WTC11 (cell line): ENCODE data around the gene ERGIC3. TPM values are rescaled to one million over a fixed set of nuclear protein-coding genes. Genes with fewer than 3 reads are reported as not detected.

Source experiments
- ATAC-seq: fragments of 200-7000 bp; cut with Tn5 transposase; 2 replicates; pipeline ENCODE4 v1.10.0; 2021; ENCODE audit warnings: mild to moderate bottlenecking, moderate library complexity
- CTCF ChIA-PET: fragments of 300-600 bp; sonication (Branson Sonifier 250); formaldehyde crosslinking; loops from one replicate; lab custom pipeline; 2021; ENCODE audit warnings: antibody characterized with exemption; lab: Charles Lee
- POLR2A ChIA-PET: fragments of 350-600 bp; sonication (Branson Sonifier 250); formaldehyde crosslinking; loops from one replicate; lab custom pipeline; 2021; ENCODE audit warnings: antibody characterized with exemption; lab: Charles Lee
- DNase-seq: peaks from one replicate; pipeline ENCODE4 v3.0.0; 2021; ENCODE audit warnings: low spot score
- H3K27ac Mint-ChIP-seq: 2 replicates; pipeline ENCODE4 v1.8.0; 2021; ENCODE audit warnings: mixed read lengths
- H3K27me3 Mint-ChIP-seq: 2 replicates; pipeline ENCODE4 v1.8.0; 2021; ENCODE audit warnings: low read depth, mild to moderate bottlenecking, moderate library complexity, mixed read lengths
- H3K36me3 Mint-ChIP-seq: 2 replicates; pipeline ENCODE4 v1.8.0; 2021; ENCODE audit warnings: mixed read lengths
- H3K4me1 Mint-ChIP-seq: 2 replicates; pipeline ENCODE4 v1.8.0; 2022; ENCODE audit warnings: mixed read lengths
- H3K4me3 Mint-ChIP-seq: 2 replicates; pipeline ENCODE4 v1.8.0; 2021; ENCODE audit warnings: mild to moderate bottlenecking, moderate library complexity, mixed read lengths
- H3K9me3 Mint-ChIP-seq: 2 replicates; pipeline ENCODE4 v1.8.0; 2021; ENCODE audit warnings: mixed read lengths
- CREM ChIP-seq: sonication (generic); formaldehyde crosslinking; IDR thresholded peaks from 2 replicates; pipeline ENCODE4 v1.8.1; 2022; ENCODE audit warnings: mild to moderate bottlenecking, missing genetic modification reagents, moderate library complexity
- ETV6 ChIP-seq: sonication (generic); formaldehyde crosslinking; IDR thresholded peaks from 2 replicates; pipeline ENCODE4 v1.8.1; 2022; ENCODE audit warnings: mild to moderate bottlenecking, missing genetic modification reagents
- FOXJ3 ChIP-seq: sonication (generic); formaldehyde crosslinking; IDR thresholded peaks from 2 replicates; pipeline ENCODE4 v1.9.0; 2021; ENCODE audit warnings: missing genetic modification reagents, mild to moderate bottlenecking, borderline replicate concordance
- JAZF1 ChIP-seq: fragments of 250-450 bp; sonication (Bioruptor Pico); IDR thresholded peaks from 2 replicates; pipeline ENCODE4 v1.9.0; 2021; ENCODE audit warnings: moderate library complexity, mild to moderate bottlenecking, inconsistent platforms
- JUN ChIP-seq: sonication (generic); formaldehyde crosslinking; IDR thresholded peaks from 2 replicates; pipeline ENCODE4 v1.8.0; 2023; ENCODE audit warnings: mild to moderate bottlenecking, missing genetic modification reagents
- NFYB ChIP-seq: sonication (generic); formaldehyde crosslinking; conservative IDR thresholded peaks from 2 replicates; pipeline ENCODE4 v1.8.0; 2022; ENCODE audit warnings: low read depth, missing genetic modification reagents
- SP1 ChIP-seq: sonication (generic); formaldehyde crosslinking; conservative IDR thresholded peaks from 2 replicates; pipeline ENCODE4 v1.8.1; 2022; ENCODE audit warnings: missing genetic modification reagents
- ZNF317 ChIP-seq: sonication (generic); formaldehyde crosslinking; IDR thresholded peaks from 2 replicates; pipeline ENCODE4 v1.8.1; 2023; ENCODE audit warnings: low read depth, mild to moderate bottlenecking, moderate library complexity, missing genetic modification reagents, borderline replicate concordance
- total RNA-seq: library from RNA; stranded (reverse); gene quantifications from 3 replicates; pipeline ENCODE4 v1.2.3, GENCODE V29; 2021
- TF ChIP-seq, protein P1 (sequence below): sonication (generic); formaldehyde crosslinking; IDR thresholded peaks from 2 replicates; pipeline ENCODE4 v1.8.0; 2022; ENCODE audit warnings: mild to moderate bottlenecking, missing genetic modification reagents
- TF ChIP-seq, protein P2 (sequence below): sonication (generic); formaldehyde crosslinking; IDR thresholded peaks from 2 replicates; pipeline ENCODE4 v1.8.0; 2022; ENCODE audit warnings: missing genetic modification reagents
- TF ChIP-seq, protein P3 (sequence below): sonication (generic); formaldehyde crosslinking; IDR thresholded peaks from 2 replicates; pipeline ENCODE4 v1.8.1; 2023; ENCODE audit warnings: mild to moderate bottlenecking, moderate library complexity, missing genetic modification reagents
- TF ChIP-seq, protein P4 (sequence below): sonication (generic); formaldehyde crosslinking; IDR thresholded peaks from 2 replicates; pipeline ENCODE4 v1.8.0; 2022; ENCODE audit warnings: mild to moderate bottlenecking, missing genetic modification reagents
- TF ChIP-seq, protein P5 (sequence below): sonication (generic); formaldehyde crosslinking; IDR thresholded peaks from 2 replicates; pipeline ENCODE4 v1.8.0; 2023; ENCODE audit warnings: missing genetic modification reagents
- TF ChIP-seq, protein P6 (sequence below): sonication (generic); formaldehyde crosslinking; IDR thresholded peaks from 2 replicates; pipeline ENCODE4 v1.8.1; 2022; ENCODE audit warnings: mild to moderate bottlenecking, missing genetic modification reagents, moderate library complexity, borderline replicate concordance
- TF ChIP-seq, protein P7 (sequence below): sonication (generic); formaldehyde crosslinking; conservative IDR thresholded peaks from 2 replicates; pipeline ENCODE4 v1.8.1; 2023; ENCODE audit warnings: mild to moderate bottlenecking, low read depth, missing genetic modification reagents, moderate library complexity

Gene ERGIC3
- total RNA-seq, 1 experiment from 2014 or later = 168 TPM

DNA sequence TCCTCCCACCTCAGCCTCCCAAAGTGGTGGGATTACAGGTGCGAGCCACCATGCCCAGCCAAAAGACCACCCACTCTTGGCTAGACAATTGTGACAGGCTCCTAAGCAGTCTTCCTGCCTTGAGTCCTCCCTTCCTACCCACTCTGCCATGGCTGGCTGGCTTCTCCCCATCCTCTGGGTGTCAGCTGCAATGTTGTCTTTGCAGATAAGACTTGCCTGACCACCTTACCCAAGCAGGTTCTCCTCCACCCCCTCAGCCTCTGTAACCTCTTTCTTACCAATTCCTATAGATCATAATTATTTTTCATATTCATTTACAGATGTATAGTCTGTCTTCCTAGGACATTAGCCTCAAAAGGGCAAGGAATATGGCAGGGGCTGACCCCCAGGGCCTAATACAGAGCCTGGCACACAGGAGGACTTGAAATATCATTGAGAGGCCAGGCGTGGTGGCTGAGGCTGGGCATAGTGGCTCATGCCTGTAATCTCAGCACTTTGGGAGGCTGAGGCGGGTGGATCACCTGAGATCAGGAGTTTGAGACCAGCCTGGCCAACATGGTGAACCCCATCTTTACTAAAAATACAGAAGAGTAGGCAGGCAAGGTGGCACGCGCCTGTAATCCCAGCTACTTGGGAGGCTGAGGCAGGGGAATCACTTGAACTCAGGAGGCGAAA, 45.0 kb downstream of the ERGIC3 start:
- no peak overlapping the region for H3K27ac Mint-ChIP-seq
- ChIA-PET CTCF (interaction anchor here (1.0 kb wide), 1 partner anchor 8 kb away, joined by 3 read pairs; no protein-coding TSS in a partner anchor), POLR2A (no interaction called here)
- no peaks in the 10 kb centered on the region for H3K4me1 Mint-ChIP-seq
- TF ChIP-seq, protein P1, sequence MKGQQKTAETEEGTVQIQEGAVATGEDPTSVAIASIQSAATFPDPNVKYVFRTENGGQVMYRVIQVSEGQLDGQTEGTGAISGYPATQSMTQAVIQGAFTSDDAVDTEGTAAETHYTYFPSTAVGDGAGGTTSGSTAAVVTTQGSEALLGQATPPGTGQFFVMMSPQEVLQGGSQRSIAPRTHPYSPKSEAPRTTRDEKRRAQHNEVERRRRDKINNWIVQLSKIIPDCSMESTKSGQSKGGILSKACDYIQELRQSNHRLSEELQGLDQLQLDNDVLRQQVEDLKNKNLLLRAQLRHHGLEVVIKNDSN (CRISPR knock-in tag) = no peak
- TF ChIP-seq, protein P2, sequence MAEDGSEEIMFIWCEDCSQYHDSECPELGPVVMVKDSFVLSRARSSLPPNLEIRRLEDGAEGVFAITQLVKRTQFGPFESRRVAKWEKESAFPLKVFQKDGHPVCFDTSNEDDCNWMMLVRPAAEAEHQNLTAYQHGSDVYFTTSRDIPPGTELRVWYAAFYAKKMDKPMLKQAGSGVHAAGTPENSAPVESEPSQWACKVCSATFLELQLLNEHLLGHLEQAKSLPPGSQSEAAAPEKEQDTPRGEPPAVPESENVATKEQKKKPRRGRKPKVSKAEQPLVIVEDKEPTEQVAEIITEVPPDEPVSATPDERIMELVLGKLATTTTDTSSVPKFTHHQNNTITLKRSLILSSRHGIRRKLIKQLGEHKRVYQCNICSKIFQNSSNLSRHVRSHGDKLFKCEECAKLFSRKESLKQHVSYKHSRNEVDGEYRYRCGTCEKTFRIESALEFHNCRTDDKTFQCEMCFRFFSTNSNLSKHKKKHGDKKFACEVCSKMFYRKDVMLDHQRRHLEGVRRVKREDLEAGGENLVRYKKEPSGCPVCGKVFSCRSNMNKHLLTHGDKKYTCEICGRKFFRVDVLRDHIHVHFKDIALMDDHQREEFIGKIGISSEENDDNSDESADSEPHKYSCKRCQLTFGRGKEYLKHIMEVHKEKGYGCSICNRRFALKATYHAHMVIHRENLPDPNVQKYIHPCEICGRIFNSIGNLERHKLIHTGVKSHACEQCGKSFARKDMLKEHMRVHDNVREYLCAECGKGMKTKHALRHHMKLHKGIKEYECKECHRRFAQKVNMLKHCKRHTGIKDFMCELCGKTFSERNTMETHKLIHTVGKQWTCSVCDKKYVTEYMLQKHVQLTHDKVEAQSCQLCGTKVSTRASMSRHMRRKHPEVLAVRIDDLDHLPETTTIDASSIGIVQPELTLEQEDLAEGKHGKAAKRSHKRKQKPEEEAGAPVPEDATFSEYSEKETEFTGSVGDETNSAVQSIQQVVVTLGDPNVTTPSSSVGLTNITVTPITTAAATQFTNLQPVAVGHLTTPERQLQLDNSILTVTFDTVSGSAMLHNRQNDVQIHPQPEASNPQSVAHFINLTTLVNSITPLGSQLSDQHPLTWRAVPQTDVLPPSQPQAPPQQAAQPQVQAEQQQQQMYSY (CRISPR knock-in tag) = no peak
- no peak for TF ChIP-seq FOXJ3 (CRISPR knock-in tag)
- TF ChIP-seq CREM = no peak
- TF ChIP-seq JAZF1 (CRISPR knock-in tag) = no peak
- no peak for TF ChIP-seq ETV6
- H3K9me3 Mint-ChIP-seq = peaks cover 6% of the 10 kb centered on the region
- H3K27me3 Mint-ChIP-seq = no peaks in the 10 kb centered on the region
- H3K36me3 Mint-ChIP-seq = no peaks in the 10 kb centered on the region
- DNase-seq (no peak), ATAC-seq (no peak)
- no peak overlapping the region for H3K4me3 Mint-ChIP-seq

DNA sequence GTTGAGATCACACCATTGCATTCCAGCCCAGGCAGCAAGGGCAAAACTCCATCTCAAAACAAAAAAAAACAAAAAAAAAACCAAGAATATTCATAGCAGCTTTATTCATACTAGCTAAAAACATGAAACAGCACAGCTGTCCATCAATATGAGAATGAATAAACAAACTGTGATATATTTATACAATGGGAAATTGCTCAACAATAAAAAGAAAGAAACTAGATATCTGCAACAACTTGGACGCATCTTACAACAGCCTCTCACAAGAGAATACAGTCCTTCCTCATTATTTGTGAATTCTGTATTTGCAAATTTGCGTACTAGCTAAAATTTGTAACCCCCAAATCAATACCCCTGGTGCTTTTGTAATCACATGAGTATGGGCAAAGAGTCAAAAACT, 45.6 kb downstream of the ERGIC3 start:
- CTCF ChIA-PET = interaction anchor here (1.0 kb wide), 1 partner anchor 8 kb away, joined by 3 read pairs; no protein-coding TSS in a partner anchor
- no peak overlapping the region for H3K4me3 Mint-ChIP-seq
- no peaks in the 10 kb centered on the region for H3K36me3 Mint-ChIP-seq
- H3K27ac Mint-ChIP-seq = no peak overlapping the region
- H3K27me3 Mint-ChIP-seq = no peaks in the 10 kb centered on the region
- TF ChIP-seq, protein P3, sequence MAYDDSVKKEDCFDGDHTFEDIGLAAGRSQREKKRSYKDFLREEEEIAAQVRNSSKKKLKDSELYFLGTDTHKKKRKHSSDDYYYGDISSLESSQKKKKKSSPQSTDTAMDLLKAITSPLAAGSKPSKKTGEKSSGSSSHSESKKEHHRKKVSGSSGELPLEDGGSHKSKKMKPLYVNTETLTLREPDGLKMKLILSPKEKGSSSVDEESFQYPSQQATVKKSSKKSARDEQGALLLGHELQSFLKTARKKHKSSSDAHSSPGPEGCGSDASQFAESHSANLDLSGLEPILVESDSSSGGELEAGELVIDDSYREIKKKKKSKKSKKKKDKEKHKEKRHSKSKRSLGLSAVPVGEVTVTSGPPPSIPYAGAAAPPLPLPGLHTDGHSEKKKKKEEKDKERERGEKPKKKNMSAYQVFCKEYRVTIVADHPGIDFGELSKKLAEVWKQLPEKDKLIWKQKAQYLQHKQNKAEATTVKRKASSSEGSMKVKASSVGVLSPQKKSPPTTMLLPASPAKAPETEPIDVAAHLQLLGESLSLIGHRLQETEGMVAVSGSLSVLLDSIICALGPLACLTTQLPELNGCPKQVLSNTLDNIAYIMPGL (CRISPR knock-in tag) = no peak
- TF ChIP-seq, protein P4, sequence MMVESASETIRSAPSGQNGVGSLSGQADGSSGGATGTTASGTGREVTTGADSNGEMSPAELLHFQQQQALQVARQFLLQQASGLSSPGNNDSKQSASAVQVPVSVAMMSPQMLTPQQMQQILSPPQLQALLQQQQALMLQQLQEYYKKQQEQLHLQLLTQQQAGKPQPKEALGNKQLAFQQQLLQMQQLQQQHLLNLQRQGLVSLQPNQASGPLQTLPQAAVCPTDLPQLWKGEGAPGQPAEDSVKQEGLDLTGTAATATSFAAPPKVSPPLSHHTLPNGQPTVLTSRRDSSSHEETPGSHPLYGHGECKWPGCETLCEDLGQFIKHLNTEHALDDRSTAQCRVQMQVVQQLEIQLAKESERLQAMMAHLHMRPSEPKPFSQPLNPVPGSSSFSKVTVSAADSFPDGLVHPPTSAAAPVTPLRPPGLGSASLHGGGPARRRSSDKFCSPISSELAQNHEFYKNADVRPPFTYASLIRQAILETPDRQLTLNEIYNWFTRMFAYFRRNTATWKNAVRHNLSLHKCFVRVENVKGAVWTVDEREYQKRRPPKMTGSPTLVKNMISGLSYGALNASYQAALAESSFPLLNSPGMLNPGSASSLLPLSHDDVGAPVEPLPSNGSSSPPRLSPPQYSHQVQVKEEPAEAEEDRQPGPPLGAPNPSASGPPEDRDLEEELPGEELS (CRISPR knock-in tag) = no peak
- no peak for TF ChIP-seq ETV6
- TF ChIP-seq JUN (CRISPR knock-in tag) = no peak
- TF ChIP-seq, protein P5, sequence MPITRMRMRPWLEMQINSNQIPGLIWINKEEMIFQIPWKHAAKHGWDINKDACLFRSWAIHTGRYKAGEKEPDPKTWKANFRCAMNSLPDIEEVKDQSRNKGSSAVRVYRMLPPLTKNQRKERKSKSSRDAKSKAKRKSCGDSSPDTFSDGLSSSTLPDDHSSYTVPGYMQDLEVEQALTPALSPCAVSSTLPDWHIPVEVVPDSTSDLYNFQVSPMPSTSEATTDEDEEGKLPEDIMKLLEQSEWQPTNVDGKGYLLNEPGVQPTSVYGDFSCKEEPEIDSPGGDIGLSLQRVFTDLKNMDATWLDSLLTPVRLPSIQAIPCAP = no peak
- TF ChIP-seq ZNF317 (CRISPR knock-in tag) = no peak
- TF ChIP-seq, protein P6, sequence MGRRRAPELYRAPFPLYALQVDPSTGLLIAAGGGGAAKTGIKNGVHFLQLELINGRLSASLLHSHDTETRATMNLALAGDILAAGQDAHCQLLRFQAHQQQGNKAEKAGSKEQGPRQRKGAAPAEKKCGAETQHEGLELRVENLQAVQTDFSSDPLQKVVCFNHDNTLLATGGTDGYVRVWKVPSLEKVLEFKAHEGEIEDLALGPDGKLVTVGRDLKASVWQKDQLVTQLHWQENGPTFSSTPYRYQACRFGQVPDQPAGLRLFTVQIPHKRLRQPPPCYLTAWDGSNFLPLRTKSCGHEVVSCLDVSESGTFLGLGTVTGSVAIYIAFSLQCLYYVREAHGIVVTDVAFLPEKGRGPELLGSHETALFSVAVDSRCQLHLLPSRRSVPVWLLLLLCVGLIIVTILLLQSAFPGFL (CRISPR knock-in tag) = no peak
- TF ChIP-seq SP1 (CRISPR knock-in tag) = no peak
- TF ChIP-seq, protein P7, sequence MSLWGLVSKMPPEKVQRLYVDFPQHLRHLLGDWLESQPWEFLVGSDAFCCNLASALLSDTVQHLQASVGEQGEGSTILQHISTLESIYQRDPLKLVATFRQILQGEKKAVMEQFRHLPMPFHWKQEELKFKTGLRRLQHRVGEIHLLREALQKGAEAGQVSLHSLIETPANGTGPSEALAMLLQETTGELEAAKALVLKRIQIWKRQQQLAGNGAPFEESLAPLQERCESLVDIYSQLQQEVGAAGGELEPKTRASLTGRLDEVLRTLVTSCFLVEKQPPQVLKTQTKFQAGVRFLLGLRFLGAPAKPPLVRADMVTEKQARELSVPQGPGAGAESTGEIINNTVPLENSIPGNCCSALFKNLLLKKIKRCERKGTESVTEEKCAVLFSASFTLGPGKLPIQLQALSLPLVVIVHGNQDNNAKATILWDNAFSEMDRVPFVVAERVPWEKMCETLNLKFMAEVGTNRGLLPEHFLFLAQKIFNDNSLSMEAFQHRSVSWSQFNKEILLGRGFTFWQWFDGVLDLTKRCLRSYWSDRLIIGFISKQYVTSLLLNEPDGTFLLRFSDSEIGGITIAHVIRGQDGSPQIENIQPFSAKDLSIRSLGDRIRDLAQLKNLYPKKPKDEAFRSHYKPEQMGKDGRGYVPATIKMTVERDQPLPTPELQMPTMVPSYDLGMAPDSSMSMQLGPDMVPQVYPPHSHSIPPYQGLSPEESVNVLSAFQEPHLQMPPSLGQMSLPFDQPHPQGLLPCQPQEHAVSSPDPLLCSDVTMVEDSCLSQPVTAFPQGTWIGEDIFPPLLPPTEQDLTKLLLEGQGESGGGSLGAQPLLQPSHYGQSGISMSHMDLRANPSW = no peak
- TF ChIP-seq NFYB (CRISPR knock-in tag) = no peak
- H3K9me3 Mint-ChIP-seq = peaks cover 6% of the 10 kb centered on the region
- peaks cover 2% of the 10 kb centered on the region; the same call in 1 of the 2 replicates for H3K4me1 Mint-ChIP-seq
- POLR2A ChIA-PET = no interaction called here
- DNase-seq (no peak), ATAC-seq (no peak)
